Mesothelial cell of epicardium (in vitro differentiated cells): Measurements from ENCODE around the gene RUNDC1. TPM values are rescaled to one million over a fixed set of nuclear protein-coding genes. Genes with fewer than 3 reads are reported as not detected.

Source experiments
- DNase-seq, 2 experiments: peaks; one replicate each; pipeline ENCODE4 v3.0.0; 2021; ENCODE audit warnings: low spot score in 2 of 2; ENCODE audit not compliant: unreplicated experiment in 2 of 2
- H3K27ac Mint-ChIP-seq: 2 replicates; pipeline ENCODE4 v1.8.0; 2021; ENCODE audit warnings: mixed read lengths
- H3K27me3 Mint-ChIP-seq: 2 replicates; pipeline ENCODE4 v1.8.0; 2021; ENCODE audit warnings: low read depth, mixed read lengths
- H3K36me3 Mint-ChIP-seq: 2 replicates; pipeline ENCODE4 v1.8.0; 2021; ENCODE audit warnings: mixed read lengths
- H3K4me1 Mint-ChIP-seq: 2 replicates; pipeline ENCODE4 v1.8.0; 2021; ENCODE audit warnings: mixed read lengths
- H3K4me3 Mint-ChIP-seq: 2 replicates; pipeline ENCODE4 v1.8.0; 2021; ENCODE audit warnings: mild to moderate bottlenecking, moderate library complexity, mixed read lengths
- H3K9me3 Mint-ChIP-seq: 2 replicates; pipeline ENCODE4 v1.8.0; 2021; ENCODE audit warnings: mixed read lengths
- CTCF ChIP-seq: fragments of 200-600 bp; sonication (generic); IDR thresholded peaks from one replicate; pipeline ENCODE4 v1.5.0; 2021; ENCODE audit warnings: antibody characterized with exemption; ENCODE audit not compliant: unreplicated experiment
- total RNA-seq: library from RNA; stranded (reverse); gene quantifications from 3 replicates; pipeline ENCODE4 v1.2.1, GENCODE V29; 2021

The RUNDC1 gene
- total RNA-seq, 1 donor from 2014 or later, result 13.9 TPM

GRCh38 chr17:43010667-43011308, 30.4 kb downstream of the RUNDC1 start:
- no peaks in the 10 kb centered on the region for H3K9me3 Mint-ChIP-seq
- no peak for TF ChIP-seq CTCF
- H3K4me1 Mint-ChIP-seq, result peaks cover 8% of the 10 kb centered on the region
- no peak overlapping the region for H3K27ac Mint-ChIP-seq
- no peak overlapping the region for H3K4me3 Mint-ChIP-seq
- DNase-seq, result no peak
- H3K27me3 Mint-ChIP-seq, result no peaks in the 10 kb centered on the region
- H3K36me3 Mint-ChIP-seq, result peaks cover 5% of the 10 kb centered on the region

- DNase-seq, result no peak
- peak overlapping the region; percentile 47 for H3K27ac Mint-ChIP-seq
- no peak for TF ChIP-seq CTCF
These were observed 31.5 kb downstream of the RUNDC1 start for GRCh38 chr17:43011728-43012472.

GRCh38 chr17:43013296-43013695, 32.9 kb downstream of the RUNDC1 start:
- Mint-ChIP-seq H3K27me3 (no peaks in the 10 kb centered on the region), H3K4me1 (peaks cover 4% of the 10 kb centered on the region), H3K4me3 (no peak overlapping the region), H3K9me3 (no peaks in the 10 kb centered on the region), H3K27ac (peak overlapping the region; percentile 13), H3K36me3 (peaks cover 7% of the 10 kb centered on the region)
- TF ChIP-seq CTCF, result no peak
- no peak for DNase-seq

More at GRCh38 chr17:43011728-43012472, 31.5 kb downstream of the RUNDC1 start:
- H3K36me3 Mint-ChIP-seq, result peaks cover 5% of the 10 kb centered on the region
- H3K4me3 Mint-ChIP-seq, result no peak overlapping the region
- peaks cover 3% of the 10 kb centered on the region for H3K4me1 Mint-ChIP-seq
- H3K27me3 Mint-ChIP-seq, result no peaks in the 10 kb centered on the region
- no peaks in the 10 kb centered on the region for H3K9me3 Mint-ChIP-seq

DNA sequence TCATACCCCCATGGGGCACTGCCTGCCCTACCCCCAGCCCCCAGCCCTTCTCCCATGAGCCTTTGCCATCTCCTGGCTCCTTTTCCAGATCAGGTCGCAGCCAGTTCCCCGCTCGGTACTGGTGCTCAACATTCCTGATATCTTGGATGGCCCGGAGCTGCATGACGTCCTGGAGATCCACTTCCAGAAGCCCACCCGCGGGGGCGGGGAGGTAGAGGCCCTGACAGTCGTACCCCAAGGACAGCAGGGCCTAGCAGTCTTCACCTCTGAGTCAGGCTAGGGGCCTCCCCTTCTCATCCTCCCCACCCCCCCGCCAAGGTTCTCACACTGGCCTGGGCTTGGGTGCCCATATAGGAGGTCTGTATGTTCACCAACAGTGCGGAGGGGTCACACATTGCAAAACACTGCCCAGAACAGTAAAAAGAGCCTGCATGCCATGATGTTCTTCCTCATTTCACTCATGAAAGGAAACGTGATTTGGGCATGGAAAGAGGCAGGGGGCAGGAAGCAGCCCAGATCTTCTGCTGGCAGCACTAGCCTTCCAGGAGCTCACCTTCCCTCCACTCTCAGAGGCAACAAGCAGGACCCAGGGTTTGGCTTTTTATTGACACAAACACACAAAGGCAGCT, 33.8 kb downstream of the RUNDC1 start:
- peak overlapping the region; percentile 25 for H3K27ac Mint-ChIP-seq

More for the DNA sequence above, 33.8 kb downstream of the RUNDC1 start:
- no peaks in the 10 kb centered on the region for H3K27me3 Mint-ChIP-seq
- TF ChIP-seq CTCF, result no peak
- no peaks in the 10 kb centered on the region for H3K9me3 Mint-ChIP-seq
- no peak overlapping the region for H3K4me3 Mint-ChIP-seq
- no peak for DNase-seq
- H3K36me3 Mint-ChIP-seq, result peaks cover 7% of the 10 kb centered on the region
- peaks cover 11% of the 10 kb centered on the region for H3K4me1 Mint-ChIP-seq
